GM21515 (cell line): ENCODE results near the gene IZUMO3.
"Not testable (repeated sequence)": the region's sequence is repeated elsewhere in the genome, so short reads cannot be mapped to it uniquely, and the experiment has no call there.

ENCODE experiments used
- ATAC-seq: cut with Tn5 transposase; IDR thresholded peaks from one replicate; pipeline ENCODE4 v1.9.1; 2021; ENCODE audit not compliant: unreplicated experiment

IZUMO3 gene

GRCh38 chr9:24545847-24546522, at the start of gene IZUMO3:
Gene IZUMO3, minus strand, starts transcription at chr9:24545897. Its CDS starts 248 bp downstream, at chr9:24545649.
- no peak for ATAC-seq

GRCh38 chr9:24594234-24594850, 48.6 kb upstream of the IZUMO3 start:
- no peak for ATAC-seq

- ATAC-seq = no peak
These were observed 44.7 kb upstream of the IZUMO3 start for GRCh38 chr9:24590432-24590831.

GRCh38 chr9:24587883-24588282, 42.2 kb upstream of the IZUMO3 start:
- no peak for ATAC-seq

- ATAC-seq = no peak
These were observed 36.7 kb upstream of the IZUMO3 start for GRCh38 chr9:24582146-24583126.

- not testable (repeated sequence) for ATAC-seq
These were observed 34.3 kb upstream of the IZUMO3 start for GRCh38 chr9:24580005-24580404.

- ATAC-seq = no peak
These were observed 26.7 kb upstream of the IZUMO3 start for GRCh38 chr9:24572406-24572805.

GRCh38 chr9:24561957-24562356, 16.3 kb upstream of the IZUMO3 start:
- no peak for ATAC-seq

GRCh38 chr9:24553183-24553552, 7.5 kb upstream of the IZUMO3 start:
- no peak for ATAC-seq

GRCh38 chr9:24552526-24553182, 7.0 kb upstream of the IZUMO3 start:
- ATAC-seq = no peak

GRCh38 chr9:24545285-24545684, 412 bp downstream of the IZUMO3 start:
- ATAC-seq = no peak

- ATAC-seq = no peak
These were observed 27.2 kb downstream of the IZUMO3 start for GRCh38 chr9:24518545-24518944.

- ATAC-seq = no peak
These were observed 29.2 kb downstream of the IZUMO3 start for GRCh38 chr9:24516463-24516862.

GRCh38 chr9:24509850-24510249, 35.8 kb downstream of the IZUMO3 start:
- no peak for ATAC-seq

GRCh38 chr9:24504521-24504920, 41.2 kb downstream of the IZUMO3 start:
- no peak for ATAC-seq

GRCh38 chr9:24502206-24502937, 43.3 kb downstream of the IZUMO3 start:
- ATAC-seq = no peak

- no peak for ATAC-seq
These were observed 44.9 kb downstream of the IZUMO3 start for GRCh38 chr9:24500761-24501160.

GRCh38 chr9:24498632-24499031, 47.1 kb downstream of the IZUMO3 start:
- no peak for ATAC-seq

- no peak for ATAC-seq
These were observed 48.0 kb downstream of the IZUMO3 start for GRCh38 chr9:24497671-24498070.
